HG03039 (cell line): ENCODE results near the gene APOBEC3B.
"Not testable (repeated sequence)": the region's sequence is repeated elsewhere in the genome, so short reads cannot be mapped to it uniquely, and the experiment has no call there.

Experiments
- ATAC-seq: cut with Tn5 transposase; IDR thresholded peaks from one replicate; pipeline ENCODE4 v1.9.1; 2021; ENCODE audit warnings: mild to moderate bottlenecking, moderate library complexity; ENCODE audit not compliant: unreplicated experiment

The APOBEC3B gene

GRCh38 chr22:38965614-38966379 lies 16.4 kb upstream of the APOBEC3B start:
- no peak for ATAC-seq

- no peak for ATAC-seq
Observed at GRCh38 chr22:38966380-38966702, 15.8 kb upstream of the APOBEC3B start.

GRCh38 chr22:38966942-38967341 lies 15.2 kb upstream of the APOBEC3B start:
- no peak for ATAC-seq

GRCh38 chr22:38967451-38968450 lies 14.4 kb upstream of the APOBEC3B start:
- ATAC-seq, result no peak

- no peak for ATAC-seq
Observed at GRCh38 chr22:38968801-38969200, 13.3 kb upstream of the APOBEC3B start.

GRCh38 chr22:38970551-38970950 lies 11.6 kb upstream of the APOBEC3B start:
- ATAC-seq, result no peak

GRCh38 chr22:38971202-38971601 lies 10.9 kb upstream of the APOBEC3B start:
- ATAC-seq, result no peak

- no peak for ATAC-seq
Observed at GRCh38 chr22:38971791-38972190, 10.4 kb upstream of the APOBEC3B start.

GRCh38 chr22:38972558-38972957 lies 9.6 kb upstream of the APOBEC3B start:
- no peak for ATAC-seq

GRCh38 chr22:38973289-38974169 lies 8.6 kb upstream of the APOBEC3B start:
- no peak for ATAC-seq

- no peak for ATAC-seq
Observed at GRCh38 chr22:38974170-38974825, 7.8 kb upstream of the APOBEC3B start.

- no peak for ATAC-seq
Observed at GRCh38 chr22:38974826-38975175, 7.3 kb upstream of the APOBEC3B start.

GRCh38 chr22:38977289-38977688 lies 4.9 kb upstream of the APOBEC3B start:
- not testable (repeated sequence) for ATAC-seq

- ATAC-seq, result not testable (repeated sequence)
Observed at GRCh38 chr22:38980587-38980986, 1.6 kb upstream of the APOBEC3B start.

GRCh38 chr22:38981005-38981991 lies 849 bp upstream of the APOBEC3B start:
- ATAC-seq, result no peak

- ATAC-seq, result no peak
Observed at GRCh38 chr22:38984224-38984623, 2.1 kb downstream of the APOBEC3B start.

- peak; percentile 52 for ATAC-seq
Observed at GRCh38 chr22:38984784-38985757, 2.9 kb downstream of the APOBEC3B start.

GRCh38 chr22:38986629-38987028 lies 4.5 kb downstream of the APOBEC3B start:
- ATAC-seq, result no peak
